Spleen (tissue), 11 donors: ENCODE measurements around the gene MCF2L. TPM values are rescaled to one million over a fixed set of nuclear protein-coding genes. Genes with fewer than 3 reads are reported as not detected.

Experiments used
- DNase-seq: peaks from one replicate; pipeline ENCODE4 v3.0.0-alpha.2; 2020
- H3K27ac ChIP-seq, 8 donors: fragments of 200-600 bp; sonication (generic) in 7 of 8; 1 replicate in 4 of 8; 2 replicates in 4 of 8; pipeline versions ENCODE4 v1.5.0 to v1.8.0; 2016 to 2021; ENCODE audit warnings: inconsistent platforms in 4 of 8, mild to moderate bottlenecking in 4 of 8, moderate library complexity in 1 of 8
- H3K27me3 ChIP-seq, 7 donors: fragments of 200-600 bp; sonication (generic) in 6 of 7; replicated peaks in 1 of 7; 1 replicate in 4 of 7; 2 replicates in 3 of 7; pipeline versions ENCODE4 v1.5.0 to v1.8.0; 2016 to 2021; ENCODE audit warnings: inconsistent platforms in 3 of 7, mild to moderate bottlenecking in 1 of 7
- H3K36me3 ChIP-seq, 6 donors: fragments of 200-600 bp; sonication (generic) in 5 of 6; 1 replicate in 4 of 6; 2 replicates in 2 of 6; pipeline versions ENCODE4 v1.5.0 to v1.8.0; 2016 to 2021; ENCODE audit warnings: inconsistent platforms in 2 of 6
- H3K4me1 ChIP-seq, 6 donors: fragments of 200-600 bp; sonication (generic) in 5 of 6; 1 replicate in 3 of 6; 2 replicates in 3 of 6; pipeline versions ENCODE4 v1.5.0 to v1.8.0; 2016 to 2021; ENCODE audit warnings: inconsistent platforms in 3 of 6
- H3K4me3 ChIP-seq, 8 donors: fragments of 200-600 bp; sonication (generic) in 7 of 8; 1 replicate in 4 of 8; 2 replicates in 4 of 8; pipeline versions ENCODE4 v1.5.0 to v1.8.0; 2016 to 2021; ENCODE audit warnings: inconsistent platforms in 4 of 8, mild to moderate bottlenecking in 4 of 8, moderate library complexity in 2 of 8
- H3K9me3 ChIP-seq, 8 donors: fragments of 200-600 bp; sonication (generic) in 7 of 8; 1 replicate in 4 of 8; 2 replicates in 4 of 8; pipeline versions ENCODE4 v1.5.0 to v1.8.0; 2016 to 2021; ENCODE audit warnings: inconsistent platforms in 4 of 8
- CTCF ChIP-seq, 11 experiments: fragments of 200-600 bp in 7 of 11; fragments of 450-650 bp in 4 of 11; sonication (generic) in 4 of 11; IDR thresholded peaks in 8 of 11; conservative IDR thresholded peaks in 3 of 11; 1 replicate in 7 of 11; 2 replicates in 4 of 11; pipeline versions ENCODE4 v1.4.0 to v1.8.0; 2016 to 2021; ENCODE audit warnings: antibody characterized with exemption in 11 of 11, inconsistent platforms in 4 of 11, mild to moderate bottlenecking in 1 of 11
- POLR2A ChIP-seq, 3 donors: fragments of 450-650 bp; IDR thresholded peaks; one replicate each; pipeline ENCODE4 v1.5.1; 2017; ENCODE audit warnings: antibody characterized with exemption in 3 of 3, mild to moderate bottlenecking in 1 of 3
- POLR2AphosphoS5 ChIP-seq, 3 donors: sonication (generic); formaldehyde crosslinking; IDR thresholded peaks; one replicate each; pipeline ENCODE4 v1.5.1; 2017; ENCODE audit warnings: antibody characterized with exemption in 3 of 3
- WGBS, 5 donors: extraction: QIAGEN DNeasy Blood & Tissue Kit in 3 of 5; methylation state at CpG; one replicate each; pipeline versions ENCODE4 v1.1.5 to v1.1.7; 2013 to 2018; 5-methylcytosine and 5-hydroxymethylcytosine counted together
- intact Hi-C: fragments of 100-400 bp; cut with DNase I; formaldehyde crosslinking; loops from one replicate; pipeline ENCODE4 v1.15.0; 2023; ENCODE audit warnings: low total_unique reads
- polyA plus RNA-seq, 3 donors: library from polyadenylated mRNA; stranded (reverse); fragments of 200-250 nt; gene quantifications; one replicate each; pipeline ENCODE4 v1.2.1, GENCODE V29; 2013
- total RNA-seq, 7 donors: library from RNA; depleted of rRNA in 3 of 7; stranded (reverse); fragments of >200 nt in 3 of 7; fragmentation: NEBNext Ultra II Directional in 4 of 7; extraction: Animal tissue kit (Norgen Biotek cat#: 25700) in 4 of 7; gene quantifications; one replicate each; pipeline versions ENCODE4 v1.1.0 to v1.2.1, GENCODE V29; 2016 to 2021
- donor health status: healthy with polysubstance abuse.
- donor health status: DM: no; HTN: no; CAD: no; lungs with moderate emphysema.
- donor health status: DM: no; HTN: no; CAD: no.
- donor health status: Bipolar disorder and iron deficiency.
- donor health status: healthy.
- donor health status: DM: no; HTN: no; CAD: no.
- donor health status: DM: yes; HTN: yes; CAD: no.

MCF2L gene
- total and polyA plus RNA-seq, 10 donors: 4.3 to 21.4 (median 13.0) TPM

- intact Hi-C loops: no loop called here
- H3K27ac ChIP-seq: no peak overlapping the region
- no peak for TF ChIP-seq CTCF (IDR thresholded peaks at IDR 0.05 in 8 of 11, conservative IDR thresholded peaks at IDR 0.05 in 3 of 11)
- TF ChIP-seq POLR2A (IDR thresholded peaks at IDR 0.05): no peak
Observed at GRCh38 chr13:113040031-113040430, 71.0 kb downstream of the MCF2L start.

GRCh38 chr13:113040597-113041292 is 71.7 kb downstream of the MCF2L start:
- Histone ChIP-seq H3K9me3 (no peaks in the 10 kb centered on the region), H3K36me3 (peaks cover 0 to 10% (median 0%) of the 10 kb centered on the region in 6 donors), H3K27me3 (peaks cover 0 to 5% (median 0%) of the 10 kb centered on the region in 7 donors), H3K4me1 (no peaks in the 10 kb centered on the region), H3K27ac (no peak overlapping the region), H3K4me3 (no peak overlapping the region)
- no peak for TF ChIP-seq POLR2A (IDR thresholded peaks at IDR 0.05)
- no peak for TF ChIP-seq CTCF (IDR thresholded peaks at IDR 0.05 in 8 of 11, conservative IDR thresholded peaks at IDR 0.05 in 3 of 11)
- no peak for TF ChIP-seq POLR2AphosphoS5 (IDR thresholded peaks at IDR 0.05)
- no peak for DNase-seq
- WGBS, 5 donors: 70 to 90% (median 83%) methylated on average over 10 to 13 of the region's 13 CpGs
- intact Hi-C loops: no loop called here

More at GRCh38 chr13:113040031-113040430, 71.0 kb downstream of the MCF2L start:
- no peaks in the 10 kb centered on the region for H3K9me3 ChIP-seq
- H3K27me3 ChIP-seq: peaks cover 0 to 5% (median 0%) of the 10 kb centered on the region in 7 donors
- 77 to 94% (median 83%) methylated on average over 8 of the region's 8 CpGs for WGBS, 5 donors
- no peak for DNase-seq
- no peak overlapping the region for H3K4me3 ChIP-seq
- H3K36me3 ChIP-seq: peaks cover 0 to 2% (median 0%) of the 10 kb centered on the region in 6 donors
- peaks cover 0 to 7% (median 3%) of the 10 kb centered on the region in 6 donors for H3K4me1 ChIP-seq

- no peaks in the 10 kb centered on the region for H3K4me1 ChIP-seq
- 71 to 88% (median 79%) methylated on average over 4 to 11 of the region's 11 CpGs for WGBS, 5 donors
- TF ChIP-seq POLR2AphosphoS5 (IDR thresholded peaks at IDR 0.05): no peak
- TF ChIP-seq CTCF (IDR thresholded peaks at IDR 0.05 in 8 of 11, conservative IDR thresholded peaks at IDR 0.05 in 3 of 11): no peak
- no peak for TF ChIP-seq POLR2A (IDR thresholded peaks at IDR 0.05)
- H3K9me3 ChIP-seq: no peaks in the 10 kb centered on the region
- no peak overlapping the region for H3K4me3 ChIP-seq
- intact Hi-C loops: no loop called here
- peaks cover 0 to 15% (median under 1%) of the 10 kb centered on the region in 6 donors for H3K36me3 ChIP-seq
- DNase-seq: no peak
- peaks cover 0 to 5% (median 0%) of the 10 kb centered on the region in 7 donors for H3K27me3 ChIP-seq
- H3K27ac ChIP-seq: no peak overlapping the region
Observed at GRCh38 chr13:113041293-113041690, 72.3 kb downstream of the MCF2L start.

- peaks cover 0 to 20% (median 2%) of the 10 kb centered on the region in 6 donors for H3K36me3 ChIP-seq
- H3K4me1 ChIP-seq: no peaks in the 10 kb centered on the region
- TF ChIP-seq CTCF (IDR thresholded peaks at IDR 0.05 in 8 of 11, conservative IDR thresholded peaks at IDR 0.05 in 3 of 11) (no peak), POLR2A (IDR thresholded peaks at IDR 0.05) (no peak), POLR2AphosphoS5 (IDR thresholded peaks at IDR 0.05) (no peak)
- 87 to 94% (median 88%) methylated on average over 15 of the region's 15 CpGs for WGBS, 5 donors
- H3K9me3 ChIP-seq: no peaks in the 10 kb centered on the region
- H3K4me3 ChIP-seq: no peak overlapping the region
- H3K27ac ChIP-seq: no peak overlapping the region
- peaks cover 0 to 5% (median 0%) of the 10 kb centered on the region in 7 donors for H3K27me3 ChIP-seq
- intact Hi-C loops: no loop called here
- no peak for DNase-seq
Observed at GRCh38 chr13:113041896-113042295, 72.9 kb downstream of the MCF2L start.
